ENCODE data around the gene NFKBIL1.

NFKBIL1 gene

GRCh38 chr6:31559958-31560696 is 12.7 kb downstream of the NFKBIL1 start:
- no peak for DNase-seq (ENCODE audit: low read depth in 2 of 2)

- DNase-seq (ENCODE audit: low read depth in 2 of 2), result no peak
These were observed 13.3 kb downstream of the NFKBIL1 start for GRCh38 chr6:31560697-31561058.

GRCh38 chr6:31567531-31568370 is 20.3 kb downstream of the NFKBIL1 start:
- no peak for DNase-seq (ENCODE audit: low read depth in 2 of 2)

- DNase-seq (ENCODE audit: low read depth in 2 of 2), result no peak
These were observed 21.1 kb downstream of the NFKBIL1 start for GRCh38 chr6:31568537-31568961.

- DNase-seq (ENCODE audit: low read depth in 2 of 2), result no peak
These were observed 22.6 kb downstream of the NFKBIL1 start for GRCh38 chr6:31569861-31570536.

GRCh38 chr6:31572041-31572911 is 24.9 kb downstream of the NFKBIL1 start, which contains the start of gene LTA:
Gene LTA (plus strand): TSS chr6:31572289. CDS start chr6:31572743, 454 bp downstream.
- DNase-seq (ENCODE audit: low read depth in 2 of 2), result no peak

- DNase-seq (ENCODE audit: low read depth in 2 of 2), result no peak
These were observed 26.1 kb downstream of the NFKBIL1 start for GRCh38 chr6:31573239-31574105.

- DNase-seq (ENCODE audit: low read depth in 2 of 2), result no peak
These were observed 27.0 kb downstream of the NFKBIL1 start for GRCh38 chr6:31574106-31575061.

GRCh38 chr6:31575335-31575901 is 28.0 kb downstream of the NFKBIL1 start, which contains the start of gene TNF:
Gene TNF (plus strand): TSS chr6:31575565. CDS start chr6:31575742, 177 bp downstream.
- no peak for DNase-seq (ENCODE audit: low read depth in 2 of 2)

GRCh38 chr6:31575952-31576685 is 28.7 kb downstream of the NFKBIL1 start:
- no peak for DNase-seq (ENCODE audit: low read depth in 2 of 2)

GRCh38 chr6:31576897-31577578 is 29.6 kb downstream of the NFKBIL1 start:
- DNase-seq (ENCODE audit: low read depth in 2 of 2), result no peak

- DNase-seq (ENCODE audit: low read depth in 2 of 2), result no peak
These were observed 30.2 kb downstream of the NFKBIL1 start for GRCh38 chr6:31577579-31577966.

- no peak for DNase-seq (ENCODE audit: low read depth in 2 of 2)
These were observed 31.0 kb downstream of the NFKBIL1 start for GRCh38 chr6:31578184-31579118.

- DNase-seq (ENCODE audit: low read depth in 2 of 2), result no peak
These were observed 31.7 kb downstream of the NFKBIL1 start for GRCh38 chr6:31579119-31579505.

- no peak for DNase-seq (ENCODE audit: low read depth in 2 of 2)
These were observed 32.4 kb downstream of the NFKBIL1 start for GRCh38 chr6:31579546-31580437.

- DNase-seq (ENCODE audit: low read depth in 2 of 2), result no peak
These were observed 33.0 kb downstream of the NFKBIL1 start for GRCh38 chr6:31580438-31580740.
